HG03558 (cell line): ENCODE results near the gene PNMA6A.
"Not testable (repeated sequence)": the region's sequence is repeated elsewhere in the genome, so short reads cannot be mapped to it uniquely, and the experiment has no call there.

ENCODE experiments used
- ATAC-seq: cut with Tn5 transposase; IDR thresholded peaks from one replicate; pipeline ENCODE4 v1.9.1; 2021; ENCODE audit warnings: moderate number of reproducible peaks; ENCODE audit not compliant: unreplicated experiment; ENCODE audit errors: extremely low read depth

The PNMA6A gene

DNA sequence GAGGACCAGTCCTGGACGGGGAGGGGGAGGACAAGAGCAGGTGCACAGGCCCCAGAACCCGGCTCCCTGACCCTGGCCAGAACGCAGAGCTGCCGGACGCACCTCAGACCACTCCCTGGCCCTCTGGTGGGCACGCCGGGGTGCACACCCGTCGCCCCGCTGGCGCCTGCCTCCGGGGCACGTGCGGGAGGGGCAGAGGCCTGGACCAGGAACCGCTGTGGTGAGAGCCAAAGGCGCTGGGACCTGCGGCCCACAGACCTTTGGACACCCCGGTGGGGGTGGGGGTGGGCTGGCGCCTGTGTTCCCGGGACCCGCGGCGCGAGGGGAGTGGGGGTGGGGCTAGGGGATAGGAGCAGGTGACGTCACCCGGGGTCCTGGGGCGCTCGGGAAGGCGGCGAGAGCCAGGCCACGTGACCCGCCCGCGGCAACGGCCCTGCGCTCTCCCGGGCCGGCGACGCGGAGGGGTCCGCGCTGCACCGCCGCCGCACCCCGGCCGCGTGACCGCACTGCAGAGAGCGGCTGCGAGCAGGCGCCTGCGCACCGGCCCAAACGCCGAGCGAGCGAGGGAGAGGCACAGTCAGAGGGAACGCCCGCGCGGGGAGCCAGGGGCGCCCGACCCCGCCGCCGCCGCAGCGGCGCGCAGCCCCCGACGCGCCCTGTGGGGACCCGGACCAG lies at the start of gene PNMA6A:
PNMA6A (plus strand) TSS at position 546 of the 675 bp plus-strand sequence. CDS start 609 bp downstream, outside the sequence.
- not testable (repeated sequence) for ATAC-seq

DNA sequence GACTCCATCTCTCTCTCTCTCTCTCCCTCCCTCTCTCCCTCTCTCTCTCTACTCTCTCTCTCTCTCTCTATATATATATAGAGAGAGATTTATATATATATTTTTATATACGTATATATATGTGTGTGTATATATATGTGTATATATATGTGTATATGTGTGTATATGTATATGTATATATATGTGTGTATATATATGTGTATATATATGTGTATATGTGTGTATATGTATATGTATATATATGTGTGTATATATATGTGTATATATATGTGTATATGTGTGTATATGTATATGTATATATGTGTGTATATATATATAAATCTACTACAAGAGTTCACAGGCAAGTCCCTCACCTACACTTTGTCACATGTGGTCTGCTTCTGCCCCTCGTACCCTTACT lies 45.8 kb upstream of the PNMA6A start:
- not testable (repeated sequence) for ATAC-seq

- not testable (repeated sequence) for ATAC-seq
These were observed 43.8 kb upstream of the PNMA6A start for GRCh38 chrX:153028487-153028886.

- no peak for ATAC-seq
These were observed 43.1 kb upstream of the PNMA6A start for GRCh38 chrX:153029162-153029561.

GRCh38 chrX:153029875-153030274 lies 42.4 kb upstream of the PNMA6A start:
- no peak for ATAC-seq

GRCh38 chrX:153030801-153031200 lies 41.5 kb upstream of the PNMA6A start:
- no peak for ATAC-seq

- ATAC-seq = no peak
These were observed 39.7 kb upstream of the PNMA6A start for GRCh38 chrX:153032397-153033118.

DNA sequence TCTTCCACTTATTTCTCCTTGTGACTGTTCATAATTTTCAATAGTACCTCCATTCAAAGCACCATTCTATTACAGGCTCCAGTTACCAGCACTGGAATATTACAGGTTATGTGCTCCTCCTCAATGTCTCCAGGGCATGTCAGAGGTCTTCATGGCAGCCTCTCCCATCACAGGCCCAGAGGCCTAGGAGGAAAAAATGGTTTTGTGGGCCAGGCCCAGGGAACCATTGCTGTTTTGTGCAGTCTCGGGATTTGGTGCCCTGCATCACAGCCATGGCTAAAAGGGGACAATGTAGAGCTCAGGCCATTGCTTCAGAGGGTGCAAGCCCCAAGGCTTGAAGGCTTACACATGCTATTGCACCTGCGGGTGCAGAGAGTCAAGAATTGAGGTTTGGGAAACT lies 23.2 kb upstream of the PNMA6A start:
- no peak for ATAC-seq

DNA sequence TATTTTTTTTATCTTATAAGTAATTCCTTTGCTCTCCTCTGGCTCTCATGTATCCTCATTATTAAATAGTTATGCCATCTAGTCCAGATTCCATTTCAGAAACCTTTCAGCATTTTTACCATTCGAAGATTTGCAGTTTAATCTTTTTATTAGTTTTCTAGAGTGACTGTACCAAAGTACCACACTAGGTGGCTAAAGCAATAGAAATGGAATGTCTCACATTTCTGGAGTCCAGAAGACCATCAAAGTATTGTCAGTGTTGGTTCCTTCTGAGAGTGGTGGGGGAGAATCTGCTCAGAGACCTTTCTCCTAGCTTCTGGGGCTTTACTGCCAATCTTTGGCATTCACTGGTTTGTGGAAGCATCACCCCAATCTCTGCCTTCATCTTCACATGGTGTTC lies 19.7 kb upstream of the PNMA6A start:
- no peak for ATAC-seq

DNA sequence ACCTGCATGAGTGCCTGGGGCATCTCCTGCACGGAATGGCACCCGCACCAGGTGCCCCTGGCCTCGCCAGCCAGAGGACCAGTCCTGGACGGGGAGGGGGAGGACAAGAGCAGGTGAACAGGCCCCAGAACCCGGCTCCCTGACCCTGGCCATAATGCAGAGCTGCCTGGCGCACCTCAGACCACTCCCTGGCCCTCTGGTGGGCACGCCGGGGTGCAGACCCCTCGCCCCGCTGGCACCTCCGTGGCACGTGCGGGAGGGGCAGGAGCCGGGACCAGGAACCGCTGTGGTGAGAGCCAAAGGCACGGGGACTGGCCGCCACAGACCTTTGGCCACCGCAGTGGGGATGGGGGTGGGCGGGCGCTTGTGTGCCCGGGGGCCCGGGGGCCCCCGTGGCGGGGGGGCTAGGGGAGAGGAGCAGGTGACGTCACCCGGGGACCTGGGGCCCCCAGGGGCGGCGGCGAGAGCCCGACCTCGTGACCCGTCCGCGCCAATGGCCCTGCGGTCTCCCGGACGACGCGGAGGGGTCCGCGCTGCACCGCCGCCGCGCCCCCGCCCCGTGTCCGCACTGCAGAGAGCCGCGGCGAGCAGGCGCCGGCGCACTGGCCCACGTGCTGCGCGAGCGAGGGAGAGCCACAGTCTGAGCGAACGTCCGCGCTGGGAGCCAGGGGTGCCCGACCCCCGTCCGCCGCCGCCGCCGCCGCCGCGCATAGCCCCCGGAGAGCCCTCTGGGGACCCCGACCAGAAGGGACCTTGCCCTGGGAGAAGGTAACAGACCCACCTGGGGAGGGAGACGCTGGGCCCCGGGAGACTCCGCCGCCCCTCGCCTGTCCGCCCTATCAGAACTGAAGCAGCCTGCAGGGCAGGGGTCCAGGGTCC lies 16.1 kb upstream of the PNMA6A start, which contains the start of gene PNMA3:
PNMA3 (plus strand) TSS at position 600 of the 879 bp plus-strand sequence. CDS start 586 bp downstream, outside the sequence.
- ATAC-seq = no peak

GRCh38 chrX:153057281-153057680 lies 15.0 kb upstream of the PNMA6A start:
- ATAC-seq = no peak

DNA sequence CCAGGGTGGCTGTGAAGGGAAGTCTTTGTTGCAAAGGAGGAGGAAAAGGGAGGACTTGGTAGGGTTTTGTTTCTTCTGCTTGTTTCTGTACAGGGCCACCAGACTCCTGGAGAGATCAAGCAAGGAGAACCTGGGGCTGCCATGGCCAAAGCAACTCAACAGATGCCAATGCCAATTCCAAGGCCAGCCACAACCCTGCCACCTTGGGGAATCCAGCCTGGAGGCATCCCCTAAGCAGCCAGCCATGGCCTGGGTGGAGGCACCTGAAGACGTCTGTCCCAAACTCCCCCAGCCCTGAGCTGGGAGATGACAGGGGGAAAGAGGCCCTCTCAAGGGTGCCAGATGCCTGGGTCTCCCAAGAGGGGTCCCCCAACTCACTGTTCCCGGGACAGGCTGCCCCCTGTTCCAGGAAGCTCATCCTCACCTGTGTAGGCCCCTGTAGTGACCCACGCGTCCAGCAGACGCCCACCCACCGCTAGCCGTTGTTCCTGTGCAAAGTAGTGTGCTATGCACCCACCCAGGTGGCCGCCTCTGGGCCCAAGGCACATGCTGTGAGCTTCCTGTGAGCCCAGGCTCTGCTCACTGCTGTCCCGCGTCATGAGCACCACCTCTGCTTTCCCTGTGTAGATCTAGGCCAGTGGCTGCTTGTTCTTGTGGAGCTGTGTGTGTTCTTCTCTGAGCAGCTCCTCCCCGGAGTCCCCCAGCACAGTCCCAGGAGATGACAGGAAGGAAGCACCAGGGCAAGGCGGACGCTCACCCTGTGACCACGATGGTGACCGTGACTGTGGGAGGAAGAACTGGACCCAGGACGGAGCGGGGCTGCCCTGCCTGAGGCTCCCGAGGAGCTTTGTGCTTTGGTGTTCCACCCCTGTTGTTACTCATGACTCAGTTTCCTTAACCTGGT lies 12.8 kb upstream of the PNMA6A start:
- no peak for ATAC-seq

- no peak for ATAC-seq
These were observed 12.2 kb upstream of the PNMA6A start for GRCh38 chrX:153060095-153060445.

GRCh38 chrX:153061732-153062131 lies 10.5 kb upstream of the PNMA6A start:
- no peak for ATAC-seq

- no peak for ATAC-seq
These were observed 8.9 kb upstream of the PNMA6A start for GRCh38 chrX:153063315-153063714.

GRCh38 chrX:153064061-153064460 lies 8.2 kb upstream of the PNMA6A start:
- no peak for ATAC-seq

DNA sequence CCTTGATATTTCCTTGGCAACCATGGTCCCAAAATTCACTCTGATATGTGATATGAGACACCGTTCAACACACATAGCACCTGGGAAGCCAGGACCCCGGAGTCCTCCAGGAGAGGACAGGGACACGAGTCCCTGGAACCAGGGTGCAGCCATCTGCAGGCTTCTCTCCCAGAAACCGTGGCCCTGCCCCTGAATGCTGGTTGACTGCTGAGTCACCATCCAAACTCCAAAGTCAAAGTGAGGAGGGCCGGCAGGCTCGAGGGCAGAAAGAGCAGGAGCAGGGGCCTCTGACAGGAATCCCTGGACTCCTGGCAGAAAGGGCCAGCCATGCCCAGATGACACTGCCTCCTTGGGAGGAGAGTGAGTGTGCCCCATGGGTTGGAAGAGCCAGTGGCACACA lies 6.9 kb upstream of the PNMA6A start:
- ATAC-seq = no peak

DNA sequence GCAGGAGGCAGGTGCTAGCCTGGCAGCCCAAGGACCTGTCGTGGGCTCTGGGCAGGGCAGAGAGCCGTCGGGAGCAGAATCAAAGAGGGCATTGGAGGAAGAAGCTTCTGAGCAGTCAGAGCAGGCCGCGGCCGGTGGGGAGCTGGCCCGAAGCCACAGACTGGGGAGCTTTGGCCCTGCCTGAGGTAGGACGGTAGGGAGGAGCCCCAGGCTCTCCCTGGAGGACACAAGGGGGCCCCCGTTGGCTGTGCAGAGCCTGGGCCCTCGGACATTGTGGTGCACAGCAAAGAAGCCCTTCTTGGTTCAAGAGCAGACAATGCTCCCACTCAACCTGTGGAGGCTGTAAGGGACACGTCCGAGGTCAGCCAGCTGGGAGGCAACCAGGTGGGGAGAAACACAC lies 5.9 kb upstream of the PNMA6A start:
- not testable (repeated sequence) for ATAC-seq

DNA sequence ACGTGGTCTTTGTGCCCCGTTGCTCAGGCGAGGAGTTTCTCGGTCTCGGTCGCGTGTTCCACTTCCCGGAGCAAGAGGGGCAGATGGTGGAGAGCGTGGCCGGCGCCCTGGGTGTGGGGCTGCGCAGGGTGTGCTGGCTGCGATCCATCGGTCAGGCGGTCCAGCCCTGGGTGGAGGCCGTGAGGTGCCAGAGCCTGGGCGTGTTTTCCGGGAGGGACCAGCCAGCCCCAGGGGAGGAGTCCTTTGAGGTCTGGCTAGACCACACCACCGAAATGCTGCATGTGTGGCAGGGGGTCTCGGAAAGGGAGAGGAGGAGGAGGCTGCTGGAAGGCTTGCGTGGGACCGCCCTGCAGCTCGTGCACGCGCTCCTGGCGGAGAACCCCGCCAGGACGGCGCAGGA lies 1.1 kb downstream of the PNMA6A start:
- ATAC-seq = not testable (repeated sequence)
